IMR-90 (cell line): ENCODE results near the gene SH3RF3. TPM values are rescaled to one million over a fixed set of nuclear protein-coding genes. Genes with fewer than 3 reads are reported as not detected.

Experiments used
- ATAC-seq: fragments of 200-7000 bp; cut with Tn5 transposase; 2 replicates; pipeline ENCODE4 v1.9.1; 2020; ENCODE audit warnings: low read depth, mild to moderate bottlenecking, moderate library complexity
- BruUV-seq: library from RNA; stranded (reverse); fragments of 400-500 nt; replicated peaks from 2 replicates; lab custom pipeline; 2021; lab: Mats Ljungman, UMichigan
- CTCF ChIA-PET: fragments of 300-600 bp; formaldehyde crosslinking; extraction: SDS; loops from one replicate; lab custom pipeline; 2021; ENCODE audit warnings: antibody characterized with exemption; lab: Yijun Ruan, JAX
- POLR2A ChIA-PET: fragments of 300-600 bp; sonication (Branson Sonifier 250); formaldehyde crosslinking; loops from one replicate; lab custom pipeline; 2022; ENCODE audit warnings: antibody characterized with exemption; ENCODE audit not compliant: unreplicated experiment; lab: Charles Lee
- DNase-seq: peaks from one replicate; pipeline ENCODE4 v3.0.0; 2013
- H2AFZ ChIP-seq: replicated peaks from 2 replicates; pipeline ENCODE3; 2013; ENCODE audit warnings: low read length, mild to moderate bottlenecking; ENCODE audit not compliant: poor library complexity
- H2AK5ac ChIP-seq: 2 replicates; pipeline ENCODE4 v1.6.1; 2013; ENCODE audit warnings: low read depth, low read length, inconsistent platforms
- H2AK9ac ChIP-seq: replicated peaks from 2 replicates; pipeline ENCODE3; 2013; ENCODE audit warnings: mild to moderate bottlenecking, low read depth, low read length, moderate library complexity; ENCODE audit not compliant: poor library complexity
- H2BK120ac ChIP-seq: 2 replicates; pipeline ENCODE4 v1.6.1; 2013; ENCODE audit warnings: low read depth, low read length, inconsistent platforms
- H2BK15ac ChIP-seq: 3 replicates; pipeline ENCODE4 v1.6.1; 2013; ENCODE audit warnings: low read depth, low read length, inconsistent platforms
- H2BK20ac ChIP-seq: 2 replicates; pipeline ENCODE4 v1.6.1; 2013; ENCODE audit warnings: low read depth, mild to moderate bottlenecking, inconsistent platforms, low read length, moderate library complexity
- H2BK5ac ChIP-seq: 2 replicates; pipeline ENCODE4 v1.6.1; 2013; ENCODE audit warnings: mild to moderate bottlenecking, low read depth, low read length, inconsistent platforms; ENCODE audit not compliant: poor library complexity, severe bottlenecking
- H3K14ac ChIP-seq: replicated peaks from 2 replicates; pipeline ENCODE4 v1.6.1; 2013; ENCODE audit warnings: low read depth, low read length, inconsistent platforms
- H3K18ac ChIP-seq: 2 replicates; pipeline ENCODE4 v1.6.1; 2013; ENCODE audit warnings: low read depth, low read length, control low read depth
- H3K23ac ChIP-seq: 2 replicates; pipeline ENCODE4 v1.6.1; 2013; ENCODE audit warnings: low read depth, low read length, inconsistent platforms
- H3K27ac ChIP-seq: 2 replicates; pipeline ENCODE4 v1.5.1; 2013; ENCODE audit warnings: mild to moderate bottlenecking, control low read depth, low read length; ENCODE audit not compliant: insufficient read depth
- H3K27me3 ChIP-seq: 2 replicates; pipeline ENCODE4 v1.6.1; 2013; ENCODE audit warnings: low read length; ENCODE audit not compliant: control insufficient read depth, insufficient read depth
- H3K36me3 ChIP-seq: 2 replicates; pipeline ENCODE4 v1.6.1; 2013; ENCODE audit warnings: low read length, mixed read lengths; ENCODE audit not compliant: control insufficient read depth, insufficient read depth
- H3K4ac ChIP-seq: 2 replicates; pipeline ENCODE4 v1.6.1; 2013; ENCODE audit warnings: low read depth, low read length, inconsistent platforms
- H3K4me1 ChIP-seq: 2 replicates; pipeline ENCODE4 v1.6.1; 2013; ENCODE audit warnings: low read length, mixed read lengths; ENCODE audit not compliant: control insufficient read depth, insufficient read depth
- H3K4me2 ChIP-seq: 2 replicates; pipeline ENCODE4 v1.6.1; 2013; ENCODE audit warnings: low read depth, mild to moderate bottlenecking, control low read depth, low read length, moderate library complexity
- H3K4me3 ChIP-seq: 2 replicates; pipeline ENCODE4 v1.5.1; 2013; ENCODE audit warnings: low read depth, mild to moderate bottlenecking, control low read depth, low read length, moderate library complexity; ENCODE audit not compliant: insufficient read depth
- H3K56ac ChIP-seq: 2 replicates; pipeline ENCODE4 v1.6.1; 2013; ENCODE audit warnings: low read length, inconsistent platforms; ENCODE audit not compliant: insufficient read depth; ENCODE audit errors: extremely low read depth
- H3K79me1 ChIP-seq, 2 experiments: 2 replicates each; pipeline ENCODE4 v1.6.1; 2013; ENCODE audit warnings: low read length in 2 of 2, inconsistent platforms in 1 of 2, low read depth in 1 of 2
- H3K9ac ChIP-seq: 2 replicates; pipeline ENCODE4 v1.6.1; 2013; ENCODE audit warnings: low read depth, low read length, control low read depth
- H3K9me1 ChIP-seq: 2 replicates; pipeline ENCODE4 v1.6.1; 2013; ENCODE audit warnings: low read length, inconsistent platforms; ENCODE audit not compliant: insufficient read depth
- H3K9me3 ChIP-seq: 2 replicates; pipeline ENCODE4 v1.6.1; 2013; ENCODE audit warnings: low read length; ENCODE audit not compliant: control insufficient read depth, insufficient read depth
- H4K20me1 ChIP-seq: 2 replicates; pipeline ENCODE4 v1.6.1; 2013; ENCODE audit warnings: low read length, inconsistent platforms; ENCODE audit not compliant: insufficient read depth
- H4K5ac ChIP-seq: 2 replicates; pipeline ENCODE4 v1.6.1; 2013; ENCODE audit warnings: mild to moderate bottlenecking, low read depth, low read length, control low read depth
- H4K8ac ChIP-seq, 2 experiments: 2 replicates each; pipeline ENCODE4 v1.6.1; 2013; ENCODE audit warnings: low read depth in 2 of 2, low read length in 2 of 2, control low read depth in 1 of 2, inconsistent platforms in 1 of 2
- H4K91ac ChIP-seq: 2 replicates; pipeline ENCODE4 v1.6.1; 2013; ENCODE audit warnings: low read depth, low read length, inconsistent platforms; ENCODE audit not compliant: insufficient read depth
- BHLHE40 ChIP-seq: fragments of 150-350 bp; IDR thresholded peaks from 2 replicates; pipeline ENCODE4 v1.6.1; 2016; ENCODE audit warnings: mild to moderate bottlenecking, low read depth, low read length
- CEBPB ChIP-seq: IDR thresholded peaks from 2 replicates; pipeline ENCODE4 v1.6.1; 2012; ENCODE audit warnings: low read depth, low read length, improper control_type of control experiment
- CHD1 ChIP-seq: IDR thresholded peaks from 2 replicates; pipeline ENCODE4 v1.6.1; 2012; ENCODE audit warnings: low read depth, low read length, improper control_type of control experiment
- FOS ChIP-seq: fragments of 150-350 bp; IDR thresholded peaks from 2 replicates; pipeline ENCODE4 v1.6.1; 2016; ENCODE audit warnings: low read depth, low read length
- MAFK ChIP-seq: IDR thresholded peaks from 2 replicates; pipeline ENCODE4 v1.6.1; 2012; ENCODE audit warnings: low read depth, low read length, improper control_type of control experiment
- MAZ ChIP-seq: IDR thresholded peaks from 2 replicates; pipeline ENCODE4 v1.6.1; 2012; ENCODE audit warnings: low read depth, mild to moderate bottlenecking, low read length, improper control_type of control experiment, moderate library complexity, borderline replicate concordance
- MXI1 ChIP-seq: IDR thresholded peaks from 2 replicates; pipeline ENCODE4 v1.6.1; 2012; ENCODE audit warnings: low read depth, mild to moderate bottlenecking, low read length, moderate library complexity, borderline replicate concordance
- NFE2L2 ChIP-seq: fragments of 150-350 bp; IDR thresholded peaks from 2 replicates; pipeline ENCODE4 v1.6.1; 2016; ENCODE audit warnings: low read depth, mild to moderate bottlenecking, low read length
- POLR2A ChIP-seq: IDR thresholded peaks from 2 replicates; pipeline ENCODE4 v1.6.1; 2012; ENCODE audit warnings: mild to moderate bottlenecking, low read depth, low read length
- RCOR1 ChIP-seq: IDR thresholded peaks from 2 replicates; pipeline ENCODE4 v1.6.1; 2012; ENCODE audit warnings: mild to moderate bottlenecking, low read length, improper control_type of control experiment; ENCODE audit not compliant: insufficient replicate concordance
- RFX5 ChIP-seq: IDR thresholded peaks from 2 replicates; pipeline ENCODE4 v1.8.0; 2012; ENCODE audit warnings: low read depth, mild to moderate bottlenecking, low read length, moderate library complexity
- SMC3 ChIP-seq: fragments of 150-350 bp; IDR thresholded peaks from 2 replicates; pipeline ENCODE4 v1.6.1; 2016; ENCODE audit warnings: low read depth, mild to moderate bottlenecking, antibody characterized with exemption, low read length, moderate library complexity
- WGBS, 2 experiments: methylation state at CpG; one replicate each; pipeline versions ENCODE4 v1.1.5 to v1.1.7; 2013; ENCODE audit warnings: missing lambda C conversion rate in 2 of 2; ENCODE audit not compliant: insufficient read length in 1 of 2; ENCODE audit errors: extremely low coverage in 2 of 2; 5-methylcytosine and 5-hydroxymethylcytosine counted together
- dilution Hi-C: fragments of 300-500 bp; cut with HindIII; formaldehyde crosslinking; loops from one replicate; pipeline ENCODE4 v1.14.3; 2018; ENCODE audit warnings: low sequenced_read_pairs; ENCODE audit not compliant: unreplicated experiment
- in situ Hi-C: fragments of 300-500 bp; cut with MboI; formaldehyde crosslinking; loops from 3 replicates; pipeline ENCODE4 v1.14.3; 2019; ENCODE audit warnings: low sequenced_read_pairs, inconsistent platforms, mixed read lengths
- intact Hi-C: fragments of 100-400 bp; cut with micrococcal nuclease; formaldehyde crosslinking; loops from 2 replicates; pipeline ENCODE4 v1.10.0; 2022
- polyA plus RNA-seq, 3 experiments: library from polyadenylated mRNA; depleted of rRNA; stranded (reverse); fragments of >200 nt; gene quantifications; 2 replicates each; pipeline ENCODE4 v1.2.3, GENCODE V29; 2012; ENCODE audit warnings: low replicate concordance in 1 of 3
- total RNA-seq: library from RNA; depleted of rRNA; stranded (reverse); fragments of >200 nt; gene quantifications from 2 replicates; pipeline ENCODE4 v1.2.3, GENCODE V29; 2012
- TF ChIP-seq, protein P1 (sequence below): fragments of 150-350 bp; IDR thresholded peaks from 2 replicates; pipeline ENCODE4 v1.6.1; 2016; ENCODE audit warnings: low read depth, mild to moderate bottlenecking, low read length, moderate library complexity, borderline replicate concordance
- TF ChIP-seq, protein P2 (sequence below): fragments of 150-350 bp; IDR thresholded peaks from 2 replicates; pipeline ENCODE4 v1.6.1; 2017; ENCODE audit warnings: mild to moderate bottlenecking, antibody characterized with exemption, low read length, low read depth

SH3RF3 gene
- total and polyA plus RNA-seq, 2 of the 4 experiments (the other 2 are of a cell fraction) = 3.4 to 5.3 TPM

DNA sequence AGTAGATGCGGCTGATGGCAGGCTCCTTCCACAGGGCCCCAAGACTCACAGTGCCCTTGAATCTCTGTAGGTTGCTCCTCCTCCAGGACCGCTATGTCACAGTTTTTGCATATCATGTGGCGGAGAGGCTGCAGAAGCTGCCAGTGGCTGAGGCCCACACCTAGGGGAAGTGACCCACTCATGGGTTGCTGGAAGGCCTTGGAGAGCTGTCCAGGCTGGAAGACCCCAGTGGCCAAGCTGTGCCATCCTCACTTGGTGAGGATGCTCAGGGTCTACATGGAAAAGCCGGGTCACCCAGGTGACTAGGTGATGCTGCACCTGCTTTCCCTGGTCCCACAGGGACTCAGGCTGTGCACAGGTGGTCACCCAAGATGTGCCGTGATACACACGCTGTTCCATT lies 394.1 kb downstream of the SH3RF3 start:
- Histone ChIP-seq H4K5ac (no peak overlapping the region), H3K23ac (no peak overlapping the region), H3K27ac (no peak overlapping the region), H4K20me1 (no peaks in the 10 kb centered on the region), H2AFZ (no peak overlapping the region), H4K91ac (no peak overlapping the region), H3K4me3 (no peak overlapping the region), H3K9me1 (0 out of 2 replicates have a peak, but pooled peaks cover 3% of the 10 kb centered on the region), H2BK5ac (no peak overlapping the region), H4K8ac (no peak overlapping the region), H3K56ac (no peak overlapping the region), H2AK5ac (no peak overlapping the region), H3K36me3 (no peaks in the 10 kb centered on the region), H3K18ac (no peak overlapping the region), H3K79me1 (no peaks in the 10 kb centered on the region), H3K4ac (no peak overlapping the region), H3K27me3 (peaks cover 24% of the 10 kb centered on the region; the same call in 1 of the 2 replicates), H3K4me2 (no peak overlapping the region), H3K14ac (no peak overlapping the region), H2BK20ac (no peak overlapping the region), H3K9me3 (no peaks in the 10 kb centered on the region), H3K9ac (no peak overlapping the region), H3K4me1 (no peaks in the 10 kb centered on the region), H2BK15ac (no peak overlapping the region), H2BK120ac (no peak overlapping the region), H2AK9ac (no peak overlapping the region)
- no peak for DNase-seq
- intact Hi-C loops (no loop called here), in situ Hi-C loops (no loop called here), dilution Hi-C loops (no loop called here)
- TF ChIP-seq POLR2A (no peak), NFE2L2 (no peak), SMC3 (no peak), MXI1 (no peak), MAFK (no peak), FOS (no peak), RFX5 (no peak), BHLHE40 (no peak), CHD1 (no peak), CEBPB (no peak), MAZ (no peak), RCOR1 (no peak)
- TF ChIP-seq, protein P1, sequence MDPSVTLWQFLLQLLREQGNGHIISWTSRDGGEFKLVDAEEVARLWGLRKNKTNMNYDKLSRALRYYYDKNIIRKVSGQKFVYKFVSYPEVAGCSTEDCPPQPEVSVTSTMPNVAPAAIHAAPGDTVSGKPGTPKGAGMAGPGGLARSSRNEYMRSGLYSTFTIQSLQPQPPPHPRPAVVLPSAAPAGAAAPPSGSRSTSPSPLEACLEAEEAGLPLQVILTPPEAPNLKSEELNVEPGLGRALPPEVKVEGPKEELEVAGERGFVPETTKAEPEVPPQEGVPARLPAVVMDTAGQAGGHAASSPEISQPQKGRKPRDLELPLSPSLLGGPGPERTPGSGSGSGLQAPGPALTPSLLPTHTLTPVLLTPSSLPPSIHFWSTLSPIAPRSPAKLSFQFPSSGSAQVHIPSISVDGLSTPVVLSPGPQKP = no peak
- TF ChIP-seq, protein P2, sequence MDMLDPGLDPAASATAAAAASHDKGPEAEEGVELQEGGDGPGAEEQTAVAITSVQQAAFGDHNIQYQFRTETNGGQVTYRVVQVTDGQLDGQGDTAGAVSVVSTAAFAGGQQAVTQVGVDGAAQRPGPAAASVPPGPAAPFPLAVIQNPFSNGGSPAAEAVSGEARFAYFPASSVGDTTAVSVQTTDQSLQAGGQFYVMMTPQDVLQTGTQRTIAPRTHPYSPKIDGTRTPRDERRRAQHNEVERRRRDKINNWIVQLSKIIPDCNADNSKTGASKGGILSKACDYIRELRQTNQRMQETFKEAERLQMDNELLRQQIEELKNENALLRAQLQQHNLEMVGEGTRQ = no peak
- 100% methylated on average over 1 of the region's 6 CpGs; no CpG with 5 or more reads in 1 of the 2 experiments for WGBS, 2 experiments
- BruUV-seq = no TSS peak
- CTCF ChIA-PET = no interaction called here
- no peak for ATAC-seq
- POLR2A ChIA-PET = no interaction called here
